NCI-H146 treated with DMSO at 0.1 percent for 48 hours (cell line): ENCODE data around the gene GPR12.

ENCODE experiments used
- DNase-seq: peaks from one replicate; lab custom pipeline; 2025; ENCODE audit not compliant: unreplicated experiment; lab: John Stamatoyannopoulos, UW

GPR12 gene

GRCh38 chr13:26705536-26705935, 55.0 kb downstream of the GPR12 start:
- no peak for DNase-seq
